Bronchial epithelial cell (primary cell): Measurements from ENCODE around the gene COG3. TPM values are rescaled to one million over a fixed set of nuclear protein-coding genes. Genes with fewer than 3 reads are reported as not detected.

ENCODE experiments used
- DNase-seq: peaks from one replicate; pipeline ENCODE4 v3.0.0-alpha.2; 2010; ENCODE audit warnings: low read depth
- FAIRE-seq: peaks from 2 replicates; lab custom pipeline; 2011; peaks lifted over from hg19 to GRCh38; lab: Jason Lieb, UNC
- H3K27me3 ChIP-seq: 2 replicates; pipeline ENCODE4 v1.5.1; 2011; ENCODE audit warnings: low read length; ENCODE audit not compliant: control insufficient read depth, insufficient read depth
- H3K36me3 ChIP-seq: 2 replicates; pipeline ENCODE4 v1.5.1; 2011; ENCODE audit warnings: low read length; ENCODE audit not compliant: control insufficient read depth, insufficient read depth
- H3K4me3 ChIP-seq: 2 replicates; pipeline ENCODE4 v1.5.1; 2011; ENCODE audit warnings: mild to moderate bottlenecking, low read depth, low read length, control low read depth
- CTCF ChIP-seq: IDR thresholded peaks from 2 replicates; pipeline ENCODE4 v1.5.1; 2011; ENCODE audit warnings: mild to moderate bottlenecking, moderate library complexity, low read length, control low read depth, inconsistent platforms; ENCODE audit not compliant: insufficient read depth, severe bottlenecking
- total RNA-seq: library from RNA; depleted of rRNA; stranded (reverse); fragments of >200 nt; gene quantifications from 2 replicates; pipeline ENCODE4 v1.2.1, GENCODE V29; 2014

The COG3 gene
- total RNA-seq, 1 donor from 2014 or later = 47.4 TPM

DNA sequence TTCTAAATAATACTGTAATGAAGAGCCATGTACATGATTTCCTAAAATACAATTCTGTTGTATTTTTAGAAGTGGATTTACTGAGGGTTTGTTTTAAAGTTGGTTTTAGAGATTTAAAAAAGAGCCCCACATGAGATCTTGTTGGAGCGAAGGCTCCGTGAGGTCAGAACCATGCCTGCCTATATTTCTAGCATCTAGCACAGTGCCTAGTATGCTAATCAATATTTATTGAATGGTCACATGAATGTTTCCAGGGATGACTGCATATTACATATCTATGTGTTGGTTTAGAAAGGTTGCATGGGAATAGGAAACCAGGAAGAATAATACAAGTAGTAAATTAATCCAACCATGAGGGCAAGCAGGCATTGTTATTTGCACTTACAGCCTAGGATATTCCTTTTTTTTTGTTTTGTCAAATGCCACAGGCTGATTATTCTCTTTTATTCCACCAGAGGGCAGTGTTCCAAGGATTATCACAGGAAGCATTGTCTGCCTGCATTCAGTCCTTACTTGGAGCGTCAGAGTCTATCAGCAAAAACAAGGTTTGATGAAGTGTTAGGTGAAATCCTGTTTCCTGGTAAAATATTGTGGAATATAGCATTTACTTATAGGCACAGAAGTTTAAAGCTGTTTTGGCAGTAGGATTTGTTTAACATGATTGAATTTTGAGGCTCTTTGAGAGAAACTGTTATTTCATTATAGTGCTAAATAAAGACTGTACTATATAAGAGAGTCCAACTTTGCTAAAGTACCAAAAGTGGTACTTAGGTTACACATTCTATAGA is 46.8 kb downstream of the COG3 start:
- peak; percentile 61 for TF ChIP-seq CTCF
- peak; percentile 82 for DNase-seq
- Histone ChIP-seq H3K4me3 (no peak overlapping the region), H3K36me3 (peaks cover 17% of the 10 kb centered on the region), H3K27me3 (no peaks in the 10 kb centered on the region)
- no peak for FAIRE-seq

- FAIRE-seq (no peak), DNase-seq (peak; percentile 84)
- H3K36me3 ChIP-seq = peaks cover 13% of the 10 kb centered on the region
- no peak overlapping the region for H3K4me3 ChIP-seq
- H3K27me3 ChIP-seq = no peaks in the 10 kb centered on the region
- TF ChIP-seq CTCF = no peak
Measured at GRCh38 chr13:45512098-45512496, 47.4 kb downstream of the COG3 start.

GRCh38 chr13:45516757-45517156 is 52.0 kb downstream of the COG3 start:
- Histone ChIP-seq H3K4me3 (no peak overlapping the region), H3K36me3 (peaks cover 16% of the 10 kb centered on the region), H3K27me3 (no peaks in the 10 kb centered on the region)
- FAIRE-seq = no peak
- peak; percentile 46 for DNase-seq
- TF ChIP-seq CTCF = no peak

- DNase-seq (peak; percentile 97), FAIRE-seq (peak; percentile 92)
- Histone ChIP-seq H3K4me3 (no peak overlapping the region), H3K36me3 (peaks cover 12% of the 10 kb centered on the region), H3K27me3 (no peaks in the 10 kb centered on the region)
- no peak for TF ChIP-seq CTCF
Measured at GRCh38 chr13:45518525-45519245, 53.9 kb downstream of the COG3 start.

DNA sequence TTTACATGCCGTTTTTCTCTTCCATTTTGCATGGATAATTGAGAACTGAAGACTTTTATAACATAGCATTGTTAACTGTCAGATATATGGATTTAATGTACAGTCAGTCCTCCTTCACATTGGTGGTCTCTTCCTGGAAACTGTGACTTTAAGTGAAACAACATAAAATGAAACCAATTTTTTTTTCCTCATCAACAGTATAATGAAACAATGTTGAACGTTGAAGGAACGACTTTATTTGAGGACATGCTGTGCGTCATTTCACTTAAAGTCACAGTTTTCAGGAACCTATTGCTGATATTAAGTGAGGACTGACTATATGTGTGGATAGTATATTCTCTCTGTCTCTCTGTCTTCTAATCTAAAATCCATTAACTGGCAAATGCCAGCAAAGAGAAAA is 54.8 kb downstream of the COG3 start:
- peaks cover 15% of the 10 kb centered on the region for H3K36me3 ChIP-seq
- H3K4me3 ChIP-seq = no peak overlapping the region
- no peak for DNase-seq
- no peaks in the 10 kb centered on the region for H3K27me3 ChIP-seq
- TF ChIP-seq CTCF = no peak
- FAIRE-seq = no peak
